Measurements from ENCODE around the gene GTSE1. TPM values are rescaled to one million over a fixed set of nuclear protein-coding genes. Genes with fewer than 3 reads are reported as not detected.
A peak's percentile ranks its signal among the peaks of the same experiment; 100 is the strongest.

GTSE1 gene
- total and polyA plus RNA-seq, 2 of the 13 experiments (the other 11 are each of a cell fraction or from before 2014, with no cell fraction given) = 10.7 to 13.5 TPM

GRCh38 chr22:46377525-46378425, 81.1 kb downstream of the GTSE1 start (continued):
- TF ChIP-seq, protein P1, sequence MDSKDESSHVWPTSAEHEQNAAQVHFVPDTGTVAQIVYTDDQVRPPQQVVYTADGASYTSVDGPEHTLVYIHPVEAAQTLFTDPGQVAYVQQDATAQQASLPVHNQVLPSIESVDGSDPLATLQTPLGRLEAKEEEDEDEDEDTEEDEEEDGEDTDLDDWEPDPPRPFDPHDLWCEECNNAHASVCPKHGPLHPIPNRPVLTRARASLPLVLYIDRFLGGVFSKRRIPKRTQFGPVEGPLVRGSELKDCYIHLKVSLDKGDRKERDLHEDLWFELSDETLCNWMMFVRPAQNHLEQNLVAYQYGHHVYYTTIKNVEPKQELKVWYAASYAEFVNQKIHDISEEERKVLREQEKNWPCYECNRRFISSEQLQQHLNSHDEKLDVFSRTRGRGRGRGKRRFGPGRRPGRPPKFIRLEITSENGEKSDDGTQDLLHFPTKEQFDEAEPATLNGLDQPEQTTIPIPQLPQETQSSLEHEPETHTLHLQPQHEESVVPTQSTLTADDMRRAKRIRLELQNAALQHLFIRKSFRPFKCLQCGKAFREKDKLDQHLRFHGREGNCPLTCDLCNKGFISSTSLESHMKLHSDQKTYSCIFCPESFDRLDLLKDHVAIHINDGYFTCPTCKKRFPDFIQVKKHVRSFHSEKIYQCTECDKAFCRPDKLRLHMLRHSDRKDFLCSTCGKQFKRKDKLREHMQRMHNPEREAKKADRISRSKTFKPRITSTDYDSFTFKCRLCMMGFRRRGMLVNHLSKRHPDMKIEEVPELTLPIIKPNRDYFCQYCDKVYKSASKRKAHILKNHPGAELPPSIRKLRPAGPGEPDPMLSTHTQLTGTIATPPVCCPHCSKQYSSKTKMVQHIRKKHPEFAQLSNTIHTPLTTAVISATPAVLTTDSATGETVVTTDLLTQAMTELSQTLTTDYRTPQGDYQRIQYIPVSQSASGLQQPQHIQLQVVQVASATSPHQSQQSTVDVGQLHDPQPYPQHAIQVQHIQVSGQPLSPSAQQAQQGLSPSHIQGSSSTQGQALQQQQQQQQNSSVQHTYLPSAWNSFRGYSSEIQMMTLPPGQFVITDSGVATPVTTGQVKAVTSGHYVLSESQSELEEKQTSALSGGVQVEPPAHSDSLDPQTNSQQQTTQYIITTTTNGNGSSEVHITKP (CRISPR knock-in tag; IDR thresholded peaks at IDR 0.05; ENCODE audit: low read depth) = peak; percentile 34; the same call in 1 of the 2 replicates
- no peak for TF ChIP-seq RBAK (CRISPR knock-in tag; IDR thresholded peaks at IDR 0.05)
- TF ChIP-seq HOMEZ (CRISPR knock-in tag; IDR thresholded peaks at IDR 0.05; ENCODE audit: low read depth) = 0 out of 2 replicates have a peak, but pooled peaks have one; percentile 29
- TF ChIP-seq CENPX (CRISPR knock-in tag; IDR thresholded peaks at IDR 0.05) = no peak
- TF ChIP-seq POLR2AphosphoS2 (IDR thresholded peaks at IDR 0.05; ENCODE audit: low read depth, low read length) = no peak
- TF ChIP-seq ZSCAN21 (CRISPR knock-in tag; IDR thresholded peaks at IDR 0.05; ENCODE audit: borderline replicate concordance) = no peak; the same call in 1 of the 2 replicates
- no peak for TF ChIP-seq IRX3 (CRISPR knock-in tag; IDR thresholded peaks at IDR 0.05; ENCODE audit: borderline replicate concordance, low read depth)
- TF ChIP-seq, protein P2, sequence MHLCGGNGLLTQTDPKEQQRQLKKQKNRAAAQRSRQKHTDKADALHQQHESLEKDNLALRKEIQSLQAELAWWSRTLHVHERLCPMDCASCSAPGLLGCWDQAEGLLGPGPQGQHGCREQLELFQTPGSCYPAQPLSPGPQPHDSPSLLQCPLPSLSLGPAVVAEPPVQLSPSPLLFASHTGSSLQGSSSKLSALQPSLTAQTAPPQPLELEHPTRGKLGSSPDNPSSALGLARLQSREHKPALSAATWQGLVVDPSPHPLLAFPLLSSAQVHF (CRISPR knock-in tag; IDR thresholded peaks at IDR 0.05) = no peak
- 0 out of 2 replicates have a peak, but pooled peaks have one; percentile 49 for TF ChIP-seq NFATC3 (CRISPR knock-in tag; IDR thresholded peaks at IDR 0.05)
- no peak for TF ChIP-seq NPAS2 (CRISPR knock-in tag; IDR thresholded peaks at IDR 0.05; ENCODE audit: borderline replicate concordance)
- TF ChIP-seq JDP2 (CRISPR knock-in tag; IDR thresholded peaks at IDR 0.05; ENCODE audit: borderline replicate concordance) = no peak
- no peak for TF ChIP-seq ZSCAN20 (CRISPR knock-in tag; IDR thresholded peaks at IDR 0.05; ENCODE audit: borderline replicate concordance)
- TF ChIP-seq ZNF446 (CRISPR knock-in tag; IDR thresholded peaks at IDR 0.05) = no peak
- TF ChIP-seq, protein P3, sequence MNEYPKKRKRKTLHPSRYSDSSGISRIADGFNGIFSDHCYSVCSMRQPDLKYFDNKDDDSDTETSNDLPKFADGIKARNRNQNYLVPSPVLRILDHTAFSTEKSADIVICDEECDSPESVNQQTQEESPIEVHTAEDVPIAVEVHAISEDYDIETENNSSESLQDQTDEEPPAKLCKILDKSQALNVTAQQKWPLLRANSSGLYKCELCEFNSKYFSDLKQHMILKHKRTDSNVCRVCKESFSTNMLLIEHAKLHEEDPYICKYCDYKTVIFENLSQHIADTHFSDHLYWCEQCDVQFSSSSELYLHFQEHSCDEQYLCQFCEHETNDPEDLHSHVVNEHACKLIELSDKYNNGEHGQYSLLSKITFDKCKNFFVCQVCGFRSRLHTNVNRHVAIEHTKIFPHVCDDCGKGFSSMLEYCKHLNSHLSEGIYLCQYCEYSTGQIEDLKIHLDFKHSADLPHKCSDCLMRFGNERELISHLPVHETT (CRISPR knock-in tag; conservative IDR thresholded peaks at IDR 0.05) = no peak
- peak; percentile 89 for TF ChIP-seq SKI (IDR thresholded peaks at IDR 0.05; ENCODE audit: partially characterized antibody)
- TF ChIP-seq FOSL2 (CRISPR knock-in tag; IDR thresholded peaks at IDR 0.05) = peak; percentile 99
- TF ChIP-seq SP1 (IDR thresholded peaks at IDR 0.05) = no peak
- peak; percentile 66 for TF ChIP-seq SP1 (CRISPR knock-in tag; IDR thresholded peaks at IDR 0.05)
- no peak for TF ChIP-seq SP2 (CRISPR knock-in tag; IDR thresholded peaks at IDR 0.05)
- TF ChIP-seq, protein P4, sequence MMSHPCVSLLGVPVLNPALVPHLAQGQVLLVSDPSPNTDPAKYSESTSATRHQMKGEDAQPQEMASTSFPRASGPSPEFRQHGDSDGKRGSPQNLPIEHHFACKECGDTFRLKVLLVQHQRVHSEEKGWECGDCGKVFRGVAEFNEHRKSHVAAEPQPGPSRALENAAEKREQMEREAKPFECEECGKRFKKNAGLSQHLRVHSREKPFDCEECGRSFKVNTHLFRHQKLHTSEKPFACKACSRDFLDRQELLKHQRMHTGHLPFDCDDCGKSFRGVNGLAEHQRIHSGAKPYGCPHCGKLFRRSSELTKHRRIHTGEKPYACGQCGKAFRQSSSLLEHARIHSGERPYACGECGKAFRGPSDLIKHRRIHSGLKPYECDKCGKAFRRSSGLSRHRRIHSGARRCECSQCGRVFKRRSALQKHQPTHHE (CRISPR knock-in tag; IDR thresholded peaks at IDR 0.05; ENCODE audit: borderline replicate concordance) = peak; percentile 77; the same call in 1 of the 2 replicates
- TF ChIP-seq RXRA (CRISPR knock-in tag; IDR thresholded peaks at IDR 0.05) = peak; percentile 99

Data from HepG2 (cell line).